Activated CD4-positive, alpha-beta T cell treated with anti-CD3 and anti-CD28 coated beads, Interleukin-2, amount 50 U/mL, for 16 hours (primary cell): ENCODE results near the gene MRPL40.

Experiments used
- DNase-seq: peaks from one replicate; pipeline ENCODE4 v3.0.0-alpha.2; 2020

MRPL40 gene

GRCh38 chr22:19483481-19484244 is 51.3 kb downstream of the MRPL40 start:
- DNase-seq: no peak
